GM12878 (cell line): ENCODE measurements around the gene ZNF473. TPM values are rescaled to one million over a fixed set of nuclear protein-coding genes. Genes with fewer than 3 reads are reported as not detected.
"Not testable (repeated sequence)": the region's sequence is repeated elsewhere in the genome, so short reads cannot be mapped to it uniquely, and the experiment has no call there.

ENCODE experiments used
- ATAC-seq: fragments of 200-7000 bp; cut with Tn5 transposase; 3 replicates; pipeline ENCODE4 v1.9.1; 2020; ENCODE audit warnings: mild to moderate bottlenecking, moderate library complexity
- BruUV-seq: library from RNA; stranded (reverse); fragments of 400-500 nt; replicated peaks from 2 replicates; lab custom pipeline; 2021; lab: Mats Ljungman, UMichigan
- CTCF ChIA-PET: fragments of 300-600 bp; sonication (Branson Sonifier 250); formaldehyde crosslinking; extraction: SDS; loops from one replicate; lab custom pipeline; 2021; ENCODE audit warnings: inconsistent platforms; lab: Yijun Ruan, JAX
- POLR2A ChIA-PET: fragments of 350-600 bp; formaldehyde crosslinking; extraction: SDS; loops from one replicate; lab custom pipeline; 2021; ENCODE audit warnings: inconsistent platforms; lab: Charles Lee
- RAD21 ChIA-PET: fragments of 300-600 bp; sonication (Branson Sonifier 250); formaldehyde crosslinking; loops from one replicate; lab custom pipeline; 2023; ENCODE audit warnings: antibody characterized with exemption; ENCODE audit not compliant: unreplicated experiment; lab: Charles Lee
- SMC1A ChIA-PET: fragments of 300-600 bp; sonication (Branson Sonifier 250); formaldehyde crosslinking; loops from one replicate; lab custom pipeline; 2023; ENCODE audit not compliant: unreplicated experiment, uncharacterized antibody; lab: Charles Lee
- DNase-seq: peaks from one replicate; pipeline ENCODE4 v3.0.0-alpha.2; 2011; ENCODE audit warnings: low read depth, low spot score
- FAIRE-seq: peaks from 3 replicates; lab custom pipeline; 2011; peaks lifted over from hg19 to GRCh38; lab: Jason Lieb, UNC
- H2AFZ ChIP-seq: 2 replicates; pipeline ENCODE4 v1.6.0; 2011; ENCODE audit warnings: low read depth, low read length, control low read depth; ENCODE audit not compliant: control insufficient read depth
- H3K27ac ChIP-seq: 2 replicates; pipeline ENCODE4 v1.5.1; 2011; ENCODE audit warnings: control low read depth; ENCODE audit not compliant: control insufficient read depth, insufficient read depth
- H3K27me3 ChIP-seq, 2 experiments: replicated peaks in 1 of 2; 2 replicates each; pipeline versions ENCODE4 v1.6.0 to v1.6.1; 2011; ENCODE audit warnings: low read length in 1 of 2; ENCODE audit not compliant: control insufficient read depth in 2 of 2, insufficient read depth in 2 of 2
- H3K36me3 ChIP-seq, 2 experiments: 2 replicates each; pipeline ENCODE4 v1.5.1; 2011; ENCODE audit warnings: low read length in 1 of 2; ENCODE audit not compliant: control insufficient read depth in 2 of 2, insufficient read depth in 2 of 2
- H3K4me1 ChIP-seq: 2 replicates; pipeline ENCODE4 v1.6.1; 2011; ENCODE audit warnings: mild to moderate bottlenecking, low read length, moderate library complexity, mixed read lengths; ENCODE audit not compliant: control insufficient read depth, insufficient read depth
- H3K4me2 ChIP-seq: 2 replicates; pipeline ENCODE4 v1.6.0; 2011; ENCODE audit warnings: control low read depth; ENCODE audit not compliant: control insufficient read depth, insufficient read depth
- H3K4me3 ChIP-seq: fragments of 200-600 bp; sonication (generic); 2 replicates; pipeline ENCODE4 v1.5.1; 2016
- H3K79me2 ChIP-seq: 2 replicates; pipeline ENCODE4 v1.6.0; 2011; ENCODE audit warnings: low read length; ENCODE audit not compliant: control insufficient read depth, insufficient read depth
- H3K9ac ChIP-seq: 2 replicates; pipeline ENCODE4 v1.8.0; 2011; ENCODE audit warnings: low read length, control low read depth, mixed read lengths; ENCODE audit not compliant: control insufficient read depth, insufficient read depth
- H3K9me3 ChIP-seq: replicated peaks from 3 replicates; pipeline ENCODE4 v1.5.1; 2011; ENCODE audit warnings: mild to moderate bottlenecking, low read length; ENCODE audit not compliant: control insufficient read depth, insufficient read depth
- H4K20me1 ChIP-seq: 2 replicates; pipeline ENCODE4 v1.6.0; 2011; ENCODE audit not compliant: control insufficient read depth, insufficient read depth
- WGBS: methylation state at CpG from one replicate; pipeline ENCODE4 v1.1.6; 2016; ENCODE audit warnings: low lambda C conversion rate; ENCODE audit not compliant: insufficient replicate concordance, insufficient coverage; ENCODE audit errors: missing lambda C conversion rate; 5-methylcytosine and 5-hydroxymethylcytosine counted together
- in situ Hi-C: fragments of 300-500 bp; cut with MboI; formaldehyde crosslinking; loops from 9 replicates; pipeline ENCODE4 v1.14.3; 2018; ENCODE audit warnings: mixed read lengths
- intact Hi-C: fragments of 100-400 bp; cut with micrococcal nuclease; formaldehyde crosslinking; loops from one replicate; pipeline ENCODE4 v1.14.2; 2022; ENCODE audit not compliant: unreplicated experiment
- polyA plus RNA-seq, 11 experiments: library from polyadenylated mRNA; depleted of rRNA in 4 of 11; unstranded in 6 of 11; stranded (reverse) in 5 of 11; fragments of >200 nt; fragmentation: Nextera tagmentation in 4 of 11; fragmentation: Illumina TruSeq in 1 of 11; extraction: Ambion mirVana in 4 of 11; extraction: Trizol in 1 of 11; gene quantifications; 1 replicate in 1 of 11; 2 replicates in 10 of 11; pipeline versions ENCODE4 v1.2.1 to v1.2.3, GENCODE V29; 2011 to 2016; ENCODE audit warnings: inconsistent platforms in 2 of 11, missing spikeins in 2 of 11, low read depth in 1 of 11
- total RNA-seq, 4 experiments: library from RNA; depleted of rRNA in 3 of 4; stranded (reverse); fragments of >200 nt in 3 of 4; fragmentation: Illumina TruSeq in 1 of 4; extraction: Trizol in 1 of 4; gene quantifications; 2 replicates each; pipeline versions ENCODE4 v1.2.1 to v1.2.3, GENCODE V29; 2013 to 2021

Gene ZNF473
- total and polyA plus RNA-seq, 10 of the 15 experiments (the other 5 are each of a cell fraction or from before 2014, with no cell fraction given): 2.3 to 14.9 (median 6.3) TPM

GRCh38 chr19:50097884-50098283, 72.1 kb downstream of the ZNF473 start:
- WGBS: no CpG with 5 or more reads among the region's 13 CpGs
- RAD21 ChIA-PET, H3K4me1 ChIP-seq, H3K27me3 ChIP-seq, BruUV-seq, H4K20me1 ChIP-seq, H3K9ac ChIP-seq, DNase-seq, H3K4me2 ChIP-seq, H3K36me3 ChIP-seq, CTCF ChIA-PET, H3K4me3 ChIP-seq, H2AFZ ChIP-seq, SMC1A ChIA-PET, H3K9me3 ChIP-seq, FAIRE-seq, in situ Hi-C loops, H3K79me2 ChIP-seq, intact Hi-C loops, ATAC-seq, POLR2A ChIA-PET, H3K27ac ChIP-seq: not testable (repeated sequence)

- H3K36me3 ChIP-seq, RAD21 ChIA-PET, FAIRE-seq, H3K27ac ChIP-seq, POLR2A ChIA-PET, H3K4me3 ChIP-seq, H3K9ac ChIP-seq, in situ Hi-C loops, SMC1A ChIA-PET, ATAC-seq, CTCF ChIA-PET, intact Hi-C loops, H3K4me1 ChIP-seq, H2AFZ ChIP-seq, H3K27me3 ChIP-seq, H3K79me2 ChIP-seq, H3K4me2 ChIP-seq, H3K9me3 ChIP-seq, H4K20me1 ChIP-seq, BruUV-seq, DNase-seq: not testable (repeated sequence)
- 51% methylated on average over 12 of the region's 14 CpGs for WGBS
Measured at GRCh38 chr19:50098892-50099291, 73.1 kb downstream of the ZNF473 start.

DNA sequence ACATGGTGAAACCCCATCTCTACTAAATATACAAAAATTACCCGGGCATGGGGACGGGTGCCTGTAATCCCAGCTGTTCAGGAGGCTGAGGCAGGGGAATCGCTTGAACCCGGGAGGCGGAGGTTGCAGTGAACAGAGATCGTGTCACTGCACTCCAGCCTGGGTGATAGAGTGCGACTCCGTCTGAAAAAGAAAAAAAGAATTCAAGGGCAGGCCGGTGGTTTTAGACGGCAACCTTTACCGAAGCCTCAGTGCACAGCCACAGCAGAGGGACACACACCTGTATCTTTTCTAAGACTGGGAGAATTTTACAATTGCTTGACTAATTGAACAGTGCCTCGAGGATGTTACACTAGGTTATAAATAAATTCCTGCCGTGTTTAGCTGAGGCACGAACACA, 73.9 kb downstream of the ZNF473 start:
- BruUV-seq, H3K4me2 ChIP-seq, ATAC-seq, intact Hi-C loops, H2AFZ ChIP-seq, in situ Hi-C loops, H3K27me3 ChIP-seq, H3K36me3 ChIP-seq, RAD21 ChIA-PET, H3K4me1 ChIP-seq, H3K79me2 ChIP-seq, H3K4me3 ChIP-seq, DNase-seq, SMC1A ChIA-PET, H4K20me1 ChIP-seq, H3K9ac ChIP-seq, CTCF ChIA-PET, H3K9me3 ChIP-seq, H3K27ac ChIP-seq, POLR2A ChIA-PET, FAIRE-seq: not testable (repeated sequence)
- WGBS: 83% methylated on average over 9 of the region's 14 CpGs

GRCh38 chr19:50100946-50101345, 75.1 kb downstream of the ZNF473 start:
- H4K20me1 ChIP-seq, H3K4me1 ChIP-seq, DNase-seq, CTCF ChIA-PET, H3K27ac ChIP-seq, intact Hi-C loops, in situ Hi-C loops, H3K9ac ChIP-seq, FAIRE-seq, H3K4me2 ChIP-seq, H3K36me3 ChIP-seq, SMC1A ChIA-PET, RAD21 ChIA-PET, H2AFZ ChIP-seq, H3K27me3 ChIP-seq, BruUV-seq, ATAC-seq, H3K79me2 ChIP-seq, H3K9me3 ChIP-seq, POLR2A ChIA-PET, H3K4me3 ChIP-seq: not testable (repeated sequence)
- no CpG with 5 or more reads among the region's 13 CpGs for whole genome bisulfite sequencing
